Neuronal stem cell (in vitro differentiated cells): ENCODE data around the gene BBLN. TPM values are rescaled to one million over a fixed set of nuclear protein-coding genes. Genes with fewer than 3 reads are reported as not detected.
A peak's percentile ranks its signal among the peaks of the same experiment; 100 is the strongest.
"Not testable (repeated sequence)": the region's sequence is repeated elsewhere in the genome, so short reads cannot be mapped to it uniquely, and the experiment has no call there.

ENCODE experiments used
- DNase-seq: peaks from one replicate; pipeline ENCODE4 v3.0.0-alpha.2; 2013; ENCODE audit warnings: low spot score
- H2AFZ ChIP-seq: one replicate; pipeline ENCODE4 v1.6.1; 2013; ENCODE audit warnings: mild to moderate bottlenecking, low read length, inconsistent platforms
- H2AK5ac ChIP-seq: 2 replicates; pipeline ENCODE4 v1.6.1; 2013; ENCODE audit warnings: low read depth, mild to moderate bottlenecking, inconsistent platforms, low read length, moderate library complexity, mixed read lengths
- H2BK120ac ChIP-seq: 2 replicates; pipeline ENCODE4 v1.6.1; 2013; ENCODE audit warnings: low read depth, mild to moderate bottlenecking, inconsistent platforms, low read length, moderate library complexity, mixed read lengths
- H2BK12ac ChIP-seq: one replicate; pipeline ENCODE4 v1.6.1; 2013; ENCODE audit warnings: low read length, inconsistent platforms
- H2BK15ac ChIP-seq: 2 replicates; pipeline ENCODE4 v1.6.1; 2013; ENCODE audit warnings: mild to moderate bottlenecking, low read length, inconsistent platforms, mixed read lengths
- H2BK5ac ChIP-seq: one replicate; pipeline ENCODE4 v1.6.1; 2013; ENCODE audit warnings: inconsistent platforms, mild to moderate bottlenecking, low read length, moderate library complexity
- H3K14ac ChIP-seq: one replicate; pipeline ENCODE4 v1.6.1; 2013; ENCODE audit warnings: low read length, inconsistent platforms
- H3K18ac ChIP-seq: 2 replicates; pipeline ENCODE4 v1.6.1; 2013; ENCODE audit warnings: low read length, inconsistent platforms
- H3K23ac ChIP-seq: 2 replicates; pipeline ENCODE4 v1.6.1; 2013; ENCODE audit warnings: low read depth, mild to moderate bottlenecking, mixed read lengths, low read length, inconsistent platforms; ENCODE audit not compliant: poor library complexity
- H3K27ac ChIP-seq: replicated peaks from 3 replicates; pipeline ENCODE4 v1.5.1; 2013; ENCODE audit warnings: low read length, inconsistent platforms
- H3K27me3 ChIP-seq, 3 experiments: 2 replicates each; pipeline ENCODE4 v1.6.1; 2013; ENCODE audit warnings: low read length in 3 of 3, mild to moderate bottlenecking in 2 of 3, inconsistent platforms in 1 of 3, low read depth in 1 of 3, mixed read lengths in 1 of 3, moderate library complexity in 1 of 3; ENCODE audit not compliant: control insufficient read depth in 3 of 3, insufficient read depth in 3 of 3
- H3K36me3 ChIP-seq, 2 donors: replicated peaks in 1 of 2; 2 replicates each; pipeline ENCODE4 v1.6.1; 2013; ENCODE audit warnings: low read length in 2 of 2; ENCODE audit not compliant: control insufficient read depth in 2 of 2, insufficient read depth in 2 of 2
- H3K4ac ChIP-seq: 2 replicates; pipeline ENCODE4 v1.6.1; 2013; ENCODE audit warnings: inconsistent platforms, mild to moderate bottlenecking, low read length, moderate library complexity
- H3K4me1 ChIP-seq, 2 donors: 1 replicate in 1 of 2; 2 replicates in 1 of 2; pipeline ENCODE4 v1.6.1; 2013; ENCODE audit warnings: low read length in 2 of 2, low read depth in 1 of 2; ENCODE audit not compliant: control insufficient read depth in 2 of 2, insufficient read depth in 1 of 2
- H3K4me2 ChIP-seq: one replicate; pipeline ENCODE4 v1.6.1; 2013; ENCODE audit warnings: mild to moderate bottlenecking, low read length, inconsistent platforms; ENCODE audit not compliant: insufficient read depth, poor library complexity, severe bottlenecking
- H3K4me3 ChIP-seq, 2 donors: 2 replicates each; pipeline ENCODE4 v1.5.1; 2013; ENCODE audit warnings: low read length in 2 of 2, mild to moderate bottlenecking in 2 of 2, inconsistent platforms in 1 of 2, moderate library complexity in 1 of 2
- H3K79me1 ChIP-seq: one replicate; pipeline ENCODE4 v1.6.1; 2013; ENCODE audit warnings: low read depth, mild to moderate bottlenecking, inconsistent platforms, low read length, moderate library complexity
- H3K9ac ChIP-seq: one replicate; pipeline ENCODE4 v1.6.1; 2013; ENCODE audit warnings: mild to moderate bottlenecking, low read depth, low read length, inconsistent platforms; ENCODE audit not compliant: poor library complexity
- H3K9me3 ChIP-seq, 2 donors: replicated peaks in 1 of 2; 2 replicates each; pipeline versions ENCODE3 to v1.6.1; 2013; ENCODE audit warnings: low read length in 2 of 2, mild to moderate bottlenecking in 2 of 2, inconsistent platforms in 1 of 2, low read depth in 1 of 2, mixed read lengths in 1 of 2, moderate library complexity in 1 of 2; ENCODE audit not compliant: control insufficient read depth in 2 of 2, insufficient read depth in 1 of 2
- H4K8ac ChIP-seq: one replicate; pipeline ENCODE4 v1.6.1; 2013; ENCODE audit warnings: low read depth, mild to moderate bottlenecking, inconsistent platforms, low read length, moderate library complexity
- H4K91ac ChIP-seq: one replicate; pipeline ENCODE4 v1.6.1; 2013; ENCODE audit warnings: low read length, low read depth, mild to moderate bottlenecking, inconsistent platforms; ENCODE audit not compliant: poor library complexity
- WGBS, 2 donors: extraction: QIAGEN DNeasy Blood & Tissue Kit; methylation state at CpG; one replicate each; pipeline ENCODE4 v1.1.7; 2013; ENCODE audit warnings: missing lambda C conversion rate in 2 of 2, mixed read lengths in 1 of 2; ENCODE audit not compliant: insufficient read length in 2 of 2, insufficient replicate concordance in 1 of 2; ENCODE audit errors: extremely low coverage in 2 of 2; 5-methylcytosine and 5-hydroxymethylcytosine counted together
- polyA plus RNA-seq, 2 experiments: library from polyadenylated mRNA; stranded (reverse); fragments of 200-250 nt; gene quantifications; one replicate each; pipeline ENCODE4 v1.2.3, GENCODE V29; 2013

BBLN gene, protein sequence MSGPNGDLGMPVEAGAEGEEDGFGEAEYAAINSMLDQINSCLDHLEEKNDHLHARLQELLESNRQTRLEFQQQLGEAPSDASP
- polyA plus RNA-seq (2013, experiment 1 of 2), result 95.6 TPM
- polyA plus RNA-seq (2013, experiment 2 of 2), result 101 TPM

GRCh38 chr9:128159784-128160602, at the start of gene BBLN:
BBLN (plus strand) TSS chr9:128160265; CDS start chr9:128160408, 143 bp downstream.
- WGBS, 2 donors, result no CpG with 5 or more reads among the region's 77 CpGs
- Histone ChIP-seq H3K79me1 (peaks cover 12% of the 10 kb centered on the region), H2AFZ (peak within 1 kb of the TSS; percentile 97), H2BK5ac (peak within 1 kb of the TSS; percentile 75), H3K18ac (peak within 1 kb of the TSS; percentile 98), H4K91ac (no peak within 1 kb of the TSS), H3K27ac (peak within 1 kb of the TSS; percentile 67), H3K4ac (peak within 1 kb of the TSS; percentile 46), H2BK15ac (peak within 1 kb of the TSS; percentile 94), H2AK5ac (peak within 1 kb of the TSS; percentile 95), H3K9me3 (no peaks in the 10 kb centered on the region), H3K4me2 (peak within 1 kb of the TSS; percentile 89), H3K4me3 (peak within 1 kb of the TSS; percentile 87 to 93), H3K27me3 (no peaks in the 10 kb centered on the region), H2BK12ac (peak within 1 kb of the TSS; percentile 41), H2BK120ac (peak within 1 kb of the TSS; percentile 72), H3K23ac (peak within 1 kb of the TSS; percentile 100), H3K36me3 (peaks cover 24 to 30% of the 10 kb centered on the region in 2 donors), H4K8ac (no peak within 1 kb of the TSS), H3K14ac (peak within 1 kb of the TSS; percentile 98), H3K9ac (peak within 1 kb of the TSS; percentile 97), H3K4me1 (peaks cover 4 to 16% of the 10 kb centered on the region in 2 donors)
- peak; percentile 95 for DNase-seq

DNA sequence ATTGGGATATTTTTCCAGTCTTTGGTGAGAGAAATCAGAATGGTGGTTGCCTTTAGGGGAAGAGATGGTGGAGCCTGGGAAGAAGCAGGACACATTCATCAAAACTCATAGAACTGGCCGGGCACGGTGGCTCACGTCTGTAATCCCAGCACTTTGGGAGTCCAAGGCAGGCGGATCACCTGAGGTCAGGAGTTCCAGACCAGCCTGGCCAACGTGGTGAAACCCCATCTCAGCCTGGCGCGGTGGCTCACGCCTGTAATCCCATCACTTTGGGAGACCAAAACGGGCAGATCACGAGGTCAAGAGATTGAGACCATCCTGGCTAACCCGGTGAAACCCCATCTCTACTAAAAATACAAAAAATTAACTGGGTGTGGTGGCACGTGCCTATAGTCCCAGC, 48.3 kb upstream of the BBLN start:
- not testable (repeated sequence) for H3K27ac ChIP-seq, H2BK15ac ChIP-seq, H3K79me1 ChIP-seq, H2BK12ac ChIP-seq, H3K4ac ChIP-seq, H3K4me2 ChIP-seq, H3K9me3 ChIP-seq, H2AK5ac ChIP-seq, H2BK5ac ChIP-seq, H3K23ac ChIP-seq, H4K91ac ChIP-seq, H3K4me1 ChIP-seq, DNase-seq, H2AFZ ChIP-seq, H2BK120ac ChIP-seq, H3K9ac ChIP-seq, H3K4me3 ChIP-seq, H3K14ac ChIP-seq, H3K27me3 ChIP-seq, H3K18ac ChIP-seq, H4K8ac ChIP-seq
- WGBS, 2 donors, result no CpG with 5 or more reads among the region's 12 CpGs
- peaks cover 25 to 34% of the 10 kb centered on the region in 2 donors for H3K36me3 ChIP-seq

GRCh38 chr9:128113526-128114325, 46.3 kb upstream of the BBLN start:
- Histone ChIP-seq H3K4me1 (peaks cover 4 to 7% of the 10 kb centered on the region in 2 donors), H4K91ac (no peak overlapping the region), H3K9ac (no peak overlapping the region), H3K4me3 (no peak overlapping the region), H3K27ac (no peak overlapping the region), H2BK12ac (no peak overlapping the region), H3K18ac (no peak overlapping the region), H3K36me3 (peaks cover 7 to 14% of the 10 kb centered on the region in 2 donors), H3K23ac (no peak overlapping the region), H2BK5ac (no peak overlapping the region), H2BK15ac (no peak overlapping the region), H2AK5ac (peak overlapping the region; percentile 10), H3K4me2 (no peak overlapping the region), H2BK120ac (no peak overlapping the region), H3K9me3 (no peaks in the 10 kb centered on the region), H2AFZ (no peak overlapping the region), H4K8ac (no peak overlapping the region), H3K14ac (no peak overlapping the region), H3K27me3 (no peaks in the 10 kb centered on the region), H3K4ac (no peak overlapping the region), H3K79me1 (no peaks in the 10 kb centered on the region)
- no peak for DNase-seq
- WGBS, 2 donors, result no CpG with 5 or more reads among the region's 12 CpGs
